ENCODE results near the gene LACTBL1. TPM values are rescaled to one million over a fixed set of nuclear protein-coding genes. Genes with fewer than 3 reads are reported as not detected.

LACTBL1 gene, protein sequence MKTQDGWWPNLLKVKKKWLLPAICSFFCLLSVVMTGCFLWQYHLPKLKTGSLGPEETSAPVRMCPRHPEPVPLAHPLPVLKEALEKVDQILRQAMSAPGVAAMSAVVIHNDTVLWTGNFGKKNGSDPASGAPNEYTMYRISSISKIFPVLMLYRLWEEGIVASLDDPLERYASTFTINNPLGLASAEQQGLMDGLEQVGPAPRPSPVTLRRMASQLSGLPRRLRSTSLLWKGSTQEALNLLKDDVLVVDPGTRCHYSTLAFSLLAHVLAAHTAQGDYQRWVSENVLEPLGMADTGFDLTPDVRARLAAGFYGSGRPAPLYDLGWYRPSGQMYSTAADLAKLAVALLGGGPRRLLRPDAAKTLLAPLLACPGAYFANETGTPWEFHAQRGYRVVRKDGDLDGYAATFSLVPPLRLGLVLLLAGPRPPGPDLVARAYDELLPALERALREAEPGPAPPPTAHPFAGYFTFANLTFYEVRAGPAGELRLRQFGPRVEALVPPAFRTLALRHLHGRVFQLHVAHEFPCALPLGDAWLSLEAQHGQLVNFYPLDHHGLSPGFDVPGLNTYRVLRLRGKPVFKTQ
- not detected in 2 replicates for total RNA-seq (ENCODE audit: low replicate concordance)

GRCh38 chr1:22972760-22973159 lies at the start of gene LACTBL1:
Gene LACTBL1 (minus strand): TSS chr1:22972866. CDS start chr1:22972316, 550 bp downstream.
- no peak for DNase-seq (ENCODE audit: low read depth)
- no peak within 1 kb of the TSS for H3K4me3 ChIP-seq (ENCODE audit: low read depth, low read length)
- TF ChIP-seq CTCF (IDR thresholded peaks at IDR 0.05; ENCODE audit: insufficient read depth, low read length), result no peak

DNA sequence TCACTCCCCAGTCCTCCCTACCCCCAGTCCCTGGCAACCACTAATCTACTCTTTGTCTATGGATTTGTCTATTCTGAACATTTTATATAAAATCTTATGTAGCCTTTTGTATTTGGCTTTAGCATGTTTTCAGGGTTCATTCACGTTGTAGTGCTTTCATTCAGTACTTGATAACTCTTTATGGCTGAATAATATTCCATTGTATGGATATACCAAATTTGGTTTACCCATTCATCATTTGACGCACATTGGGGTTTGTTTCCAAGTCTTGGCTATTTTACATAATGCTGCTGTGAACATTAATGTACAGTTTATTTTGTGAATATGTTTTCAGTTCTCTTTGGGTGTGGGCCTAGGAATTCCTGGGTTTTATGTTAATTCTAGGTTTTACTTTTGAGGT lies 49.2 kb upstream of the LACTBL1 start:
- DNase-seq (ENCODE audit: low read depth), result no peak
- no peak overlapping the region for H3K4me3 ChIP-seq (ENCODE audit: low read depth, low read length)
- no peak for TF ChIP-seq CTCF (IDR thresholded peaks at IDR 0.05; ENCODE audit: insufficient read depth, low read length)

DNA sequence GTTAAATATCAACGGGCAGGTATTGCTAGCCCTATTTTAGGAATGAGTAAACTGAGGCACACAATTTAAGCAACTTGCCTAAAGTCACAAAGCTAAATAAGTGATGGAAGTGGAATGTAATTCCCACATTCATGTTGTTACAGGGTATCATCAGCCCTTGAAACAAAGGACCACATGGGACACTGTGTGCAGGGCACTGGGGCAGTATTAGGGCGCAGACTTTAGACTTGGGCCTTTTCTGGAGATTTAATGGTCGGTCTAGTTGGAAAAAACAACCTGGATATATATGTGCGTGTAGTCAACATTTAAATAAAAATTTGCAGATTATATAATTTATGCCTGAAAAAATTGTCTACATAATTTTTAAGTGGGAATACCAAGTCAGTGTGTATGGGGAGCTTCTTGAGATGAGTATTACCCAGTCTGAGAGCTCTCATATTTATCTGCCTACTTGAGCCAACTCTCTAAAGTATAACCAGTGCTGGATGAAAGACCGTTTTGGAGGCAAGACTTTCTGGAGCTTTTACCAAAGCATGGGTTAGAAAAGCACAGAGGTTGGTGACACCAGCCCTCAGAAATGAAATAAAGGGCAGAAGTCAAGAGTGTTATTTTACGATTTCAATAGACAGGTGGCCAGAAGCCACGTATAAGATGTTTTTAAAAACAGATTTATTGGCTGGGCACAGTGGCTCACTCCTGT lies 48.2 kb upstream of the LACTBL1 start:
- peak overlapping the region; percentile 90 for H3K4me3 ChIP-seq (ENCODE audit: low read depth, low read length)
- DNase-seq (ENCODE audit: low read depth), result peak; percentile 22
- no peak for TF ChIP-seq CTCF (IDR thresholded peaks at IDR 0.05; ENCODE audit: insufficient read depth, low read length)

DNA sequence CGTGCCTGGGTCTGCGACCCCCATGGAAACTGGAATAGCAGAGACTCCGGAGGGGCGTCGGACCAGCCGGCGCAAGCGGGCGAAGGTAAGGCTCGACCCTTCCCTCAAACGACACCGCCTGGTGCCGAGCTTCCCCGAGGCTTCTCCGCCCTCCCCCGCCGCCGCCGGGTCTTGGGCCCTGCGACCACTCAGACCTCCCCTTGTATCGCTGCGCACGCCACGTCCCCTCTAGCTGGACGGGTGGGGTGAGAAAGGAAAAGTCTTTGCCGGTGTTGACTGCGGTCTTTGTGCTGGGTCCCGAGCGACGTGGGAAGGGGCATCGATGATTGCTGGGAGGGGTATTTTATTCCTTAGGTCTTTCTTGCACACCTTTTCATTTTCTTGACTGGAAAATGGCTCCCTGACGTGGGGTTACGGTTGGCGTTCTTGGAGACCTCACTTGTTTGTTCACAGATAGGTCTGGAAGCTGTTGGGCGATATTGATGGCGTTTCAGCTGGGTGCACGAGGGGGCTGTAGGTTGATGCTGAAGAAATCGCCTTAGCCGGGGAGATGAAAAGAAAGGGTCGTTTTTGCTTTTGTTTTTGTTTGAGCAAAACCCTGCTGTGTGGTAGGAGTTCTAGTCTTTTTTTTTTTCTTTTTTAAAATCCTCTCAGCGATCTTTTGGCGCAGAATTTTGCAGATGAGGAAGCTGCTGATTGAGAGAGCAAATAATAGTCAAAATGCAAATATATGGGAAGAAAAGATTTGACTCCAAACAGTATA lies 47.4 kb upstream of the LACTBL1 start:
- H3K4me3 ChIP-seq (ENCODE audit: low read depth, low read length), result peak overlapping the region; percentile 90
- no peak for TF ChIP-seq CTCF (IDR thresholded peaks at IDR 0.05; ENCODE audit: insufficient read depth, low read length)
- DNase-seq (ENCODE audit: low read depth), result peak; percentile 42

DNA sequence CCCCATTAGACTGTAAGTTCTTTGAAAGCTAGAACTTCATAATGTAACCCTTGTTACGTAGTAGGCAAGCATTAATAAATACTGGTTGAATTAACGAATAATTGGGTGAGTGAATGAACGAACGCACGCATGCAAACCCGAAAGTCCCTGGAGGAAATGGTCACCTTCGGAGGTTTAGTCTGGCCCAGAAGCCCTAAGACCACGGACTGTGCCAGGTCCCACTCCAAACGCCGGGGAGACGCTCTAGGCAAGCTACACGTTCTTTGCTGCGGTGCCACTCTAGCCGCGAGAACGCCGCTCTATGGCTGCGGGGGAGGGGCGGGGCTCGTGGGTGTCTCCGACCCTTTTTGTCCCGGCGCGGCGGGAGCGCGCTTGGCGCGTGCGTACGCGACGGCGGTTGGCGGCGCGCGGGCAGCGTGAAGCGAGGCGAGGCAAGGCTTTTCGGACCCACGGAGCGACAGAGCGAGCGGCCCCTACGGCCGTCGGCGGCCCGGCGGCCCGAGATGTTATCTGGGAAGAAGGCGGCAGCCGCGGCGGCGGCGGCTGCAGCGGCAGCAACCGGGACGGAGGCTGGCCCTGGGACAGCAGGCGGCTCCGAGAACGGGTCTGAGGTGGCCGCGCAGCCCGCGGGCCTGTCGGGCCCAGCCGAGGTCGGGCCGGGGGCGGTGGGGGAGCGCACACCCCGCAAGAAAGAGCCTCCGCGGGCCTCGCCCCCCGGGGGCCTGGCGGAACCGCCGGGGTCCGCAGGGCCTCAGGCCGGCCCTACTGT lies 46.6 kb upstream of the LACTBL1 start, which contains the start of gene KDM1A:
Gene KDM1A (plus strand): TSS at position 375 of the 769 bp plus-strand sequence. CDS start 129 bp downstream, at position 504.
- no peak for TF ChIP-seq CTCF (IDR thresholded peaks at IDR 0.05; ENCODE audit: insufficient read depth, low read length)
- DNase-seq (ENCODE audit: low read depth), result peak; percentile 97
- peak within 1 kb of the TSS; percentile 90 for H3K4me3 ChIP-seq (ENCODE audit: low read depth, low read length)

Data from fibroblast of the aortic adventitia (primary cell).